Loucy (cell line): ENCODE data around the gene GOSR1.

Experiments
- H2AFZ ChIP-seq: fragments of 200-600 bp; sonication (generic); 2 replicates; pipeline ENCODE4 v1.6.0; 2016; ENCODE audit warnings: antibody characterized with exemption, mild to moderate bottlenecking, low read length, moderate library complexity
- H3F3A ChIP-seq: fragments of 200-600 bp; 2 replicates; pipeline ENCODE4 v1.6.0; 2016; ENCODE audit warnings: antibody characterized with exemption, low read depth, mild to moderate bottlenecking
- H3K27me3 ChIP-seq: fragments of 200-600 bp; sonication (generic); 2 replicates; pipeline ENCODE4 v1.6.1; 2014; ENCODE audit warnings: low read length, mild to moderate bottlenecking; ENCODE audit not compliant: insufficient read depth, poor library complexity, severe bottlenecking
- H3K36me3 ChIP-seq: fragments of 200-600 bp; sonication (generic); 2 replicates; pipeline ENCODE4 v1.6.1; 2016; ENCODE audit warnings: low read length; ENCODE audit not compliant: insufficient read depth
- H3K4me1 ChIP-seq: fragments of 200-600 bp; sonication (generic); 2 replicates; pipeline ENCODE4 v1.5.1; 2014; ENCODE audit warnings: low read length, mild to moderate bottlenecking; ENCODE audit not compliant: insufficient read depth, poor library complexity, severe bottlenecking
- H3K4me2 ChIP-seq: fragments of 200-600 bp; sonication (generic); 2 replicates; pipeline ENCODE4 v1.6.0; 2014; ENCODE audit warnings: antibody characterized with exemption, low read length, low read depth, mild to moderate bottlenecking; ENCODE audit not compliant: poor library complexity, severe bottlenecking
- H3K4me3 ChIP-seq: fragments of 200-600 bp; sonication (generic); 2 replicates; pipeline ENCODE4 v1.5.1; 2014; ENCODE audit warnings: low read length, mild to moderate bottlenecking, mixed read lengths; ENCODE audit not compliant: poor library complexity, severe bottlenecking
- H3K79me2 ChIP-seq: fragments of 200-600 bp; sonication (generic); 2 replicates; pipeline ENCODE4 v1.6.1; 2014; ENCODE audit warnings: low read length; ENCODE audit not compliant: insufficient read depth
- H3K9ac ChIP-seq: fragments of 200-600 bp; sonication (generic); 2 replicates; pipeline ENCODE4 v1.6.0; 2014; ENCODE audit warnings: mild to moderate bottlenecking, low read depth, low read length, moderate library complexity; ENCODE audit not compliant: poor library complexity, severe bottlenecking
- H3K9me2 ChIP-seq: fragments of 200-600 bp; sonication (generic); replicated peaks from 2 replicates; pipeline ENCODE4 v1.6.1; 2016; ENCODE audit warnings: low read depth, low read length, mixed read lengths
- H3K9me3 ChIP-seq: fragments of 200-600 bp; sonication (generic); 2 replicates; pipeline ENCODE4 v1.6.1; 2014; ENCODE audit warnings: mild to moderate bottlenecking, antibody characterized with exemption, low read length, low read depth; ENCODE audit not compliant: insufficient read depth
- H4K20me1 ChIP-seq: fragments of 200-600 bp; sonication (generic); 2 replicates; pipeline ENCODE4 v1.6.0; 2014; ENCODE audit warnings: antibody characterized with exemption, low read length, mild to moderate bottlenecking; ENCODE audit not compliant: insufficient read depth, poor library complexity, severe bottlenecking
- EZH2phosphoT487 ChIP-seq: fragments of 200-600 bp; IDR thresholded peaks from 2 replicates; pipeline ENCODE4 v1.6.1; 2018; ENCODE audit warnings: antibody characterized with exemption, mild to moderate bottlenecking, moderate library complexity, borderline replicate concordance
- TF ChIP-seq, protein P1 (sequence below): fragments of 200-600 bp; sonication (generic); conservative IDR thresholded peaks from 2 replicates; pipeline ENCODE4 v1.5.1; 2014; ENCODE audit warnings: mild to moderate bottlenecking, antibody characterized with exemption, low read length

Gene GOSR1

DNA sequence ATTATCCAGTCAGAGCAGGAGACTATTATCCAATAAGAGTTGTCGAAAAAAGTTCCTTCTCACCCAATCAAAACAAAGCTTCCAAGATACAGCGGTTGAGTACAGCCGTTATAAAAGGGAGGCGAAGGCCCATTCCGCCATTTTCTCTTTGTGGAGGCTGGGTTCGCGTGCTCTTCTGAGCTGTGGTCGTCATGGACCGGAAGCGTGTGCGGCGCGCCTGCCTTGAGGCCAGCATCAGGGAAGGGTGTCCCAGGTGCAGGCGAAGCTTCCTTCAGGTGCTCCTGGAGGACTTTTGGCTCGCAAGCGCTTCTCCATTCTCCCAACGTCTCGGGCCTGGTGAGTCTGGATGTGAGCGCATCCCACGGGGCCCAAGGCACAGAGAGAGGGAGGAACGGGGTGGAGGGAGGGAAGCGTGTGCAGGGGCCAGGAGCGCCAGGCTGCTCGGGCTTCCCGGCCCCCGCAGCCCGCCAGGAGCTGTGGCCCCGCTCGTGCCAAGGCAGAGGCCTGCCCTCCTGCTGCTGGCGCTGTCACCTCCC is 99.2 kb downstream of the GOSR1 start:
- Histone ChIP-seq H3K9me3 (no peaks in the 10 kb centered on the region), H3K9me2 (no peaks in the 10 kb centered on the region), H3K27me3 (no peaks in the 10 kb centered on the region), H3K79me2 (no peaks in the 10 kb centered on the region), H4K20me1 (no peaks in the 10 kb centered on the region), H3K9ac (no peak overlapping the region), H2AFZ (no peak overlapping the region), H3K4me2 (no peak overlapping the region), H3K36me3 (no peaks in the 10 kb centered on the region), H3F3A (no peaks in the 10 kb centered on the region), H3K4me3 (no peak overlapping the region), H3K4me1 (peaks cover 8% of the 10 kb centered on the region)
- no peak for TF ChIP-seq EZH2phosphoT487
- TF ChIP-seq, protein P1, sequence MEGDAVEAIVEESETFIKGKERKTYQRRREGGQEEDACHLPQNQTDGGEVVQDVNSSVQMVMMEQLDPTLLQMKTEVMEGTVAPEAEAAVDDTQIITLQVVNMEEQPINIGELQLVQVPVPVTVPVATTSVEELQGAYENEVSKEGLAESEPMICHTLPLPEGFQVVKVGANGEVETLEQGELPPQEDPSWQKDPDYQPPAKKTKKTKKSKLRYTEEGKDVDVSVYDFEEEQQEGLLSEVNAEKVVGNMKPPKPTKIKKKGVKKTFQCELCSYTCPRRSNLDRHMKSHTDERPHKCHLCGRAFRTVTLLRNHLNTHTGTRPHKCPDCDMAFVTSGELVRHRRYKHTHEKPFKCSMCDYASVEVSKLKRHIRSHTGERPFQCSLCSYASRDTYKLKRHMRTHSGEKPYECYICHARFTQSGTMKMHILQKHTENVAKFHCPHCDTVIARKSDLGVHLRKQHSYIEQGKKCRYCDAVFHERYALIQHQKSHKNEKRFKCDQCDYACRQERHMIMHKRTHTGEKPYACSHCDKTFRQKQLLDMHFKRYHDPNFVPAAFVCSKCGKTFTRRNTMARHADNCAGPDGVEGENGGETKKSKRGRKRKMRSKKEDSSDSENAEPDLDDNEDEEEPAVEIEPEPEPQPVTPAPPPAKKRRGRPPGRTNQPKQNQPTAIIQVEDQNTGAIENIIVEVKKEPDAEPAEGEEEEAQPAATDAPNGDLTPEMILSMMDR = no peak
